Activated CD8-positive, alpha-beta memory T cell treated with anti-CD3 and anti-CD28 coated beads, Interleukin-2, amount 50 U/mL, for 1 hour (primary cell): Measurements from ENCODE around the gene P2RY8.

Source experiments
- DNase-seq: peaks from one replicate; pipeline ENCODE4 v3.0.0-alpha.2; 2020; ENCODE audit errors: extremely low read depth

The P2RY8 gene

GRCh38 chrX:1419545-1420355 is 117.2 kb downstream of the P2RY8 start:
- no peak for DNase-seq

DNA sequence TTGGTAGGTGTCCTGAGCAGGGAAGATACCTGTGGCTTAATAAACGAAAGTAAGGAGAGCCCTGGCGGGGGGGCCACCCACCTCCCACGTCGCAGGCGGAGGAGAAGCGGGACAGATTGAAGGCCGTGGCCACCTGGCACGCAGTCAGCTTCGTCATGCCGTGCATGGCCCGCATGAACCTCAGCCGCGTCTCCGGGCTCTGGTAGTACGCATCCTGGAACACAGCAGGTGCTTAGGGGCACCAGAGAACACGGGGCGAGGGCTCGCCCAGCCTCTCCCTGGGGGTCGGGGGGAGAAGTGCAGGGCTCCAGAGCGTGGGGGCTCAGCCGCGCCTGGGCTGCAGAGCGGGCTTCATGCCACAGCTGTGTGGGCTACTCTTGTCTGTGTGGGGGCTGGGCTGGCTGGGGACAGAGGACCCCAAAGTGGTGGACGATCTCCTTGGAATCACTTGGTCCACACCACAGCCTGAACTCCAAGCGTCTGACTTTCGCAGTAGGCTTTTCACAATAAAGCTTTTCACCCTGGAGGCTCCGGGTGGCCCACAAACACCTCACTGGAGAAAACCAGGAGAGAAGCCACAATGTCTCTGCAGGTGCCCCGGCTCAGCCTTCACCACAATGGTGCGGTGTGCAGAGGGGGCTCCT is 118.0 kb downstream of the P2RY8 start:
- DNase-seq: no peak

- no peak for DNase-seq
Measured at GRCh38 chrX:1417921-1418771, 118.8 kb downstream of the P2RY8 start.

GRCh38 chrX:1416965-1417760 is 119.8 kb downstream of the P2RY8 start:
- no peak for DNase-seq

- no peak for DNase-seq
Measured at GRCh38 chrX:1416327-1416784, 120.6 kb downstream of the P2RY8 start.
